MV-4-11 (cell line): ENCODE measurements around the gene GMPPA.

Experiments used
- DNase-seq: peaks from one replicate; lab custom pipeline; 2025; lab: John Stamatoyannopoulos, UW

GMPPA gene

DNA sequence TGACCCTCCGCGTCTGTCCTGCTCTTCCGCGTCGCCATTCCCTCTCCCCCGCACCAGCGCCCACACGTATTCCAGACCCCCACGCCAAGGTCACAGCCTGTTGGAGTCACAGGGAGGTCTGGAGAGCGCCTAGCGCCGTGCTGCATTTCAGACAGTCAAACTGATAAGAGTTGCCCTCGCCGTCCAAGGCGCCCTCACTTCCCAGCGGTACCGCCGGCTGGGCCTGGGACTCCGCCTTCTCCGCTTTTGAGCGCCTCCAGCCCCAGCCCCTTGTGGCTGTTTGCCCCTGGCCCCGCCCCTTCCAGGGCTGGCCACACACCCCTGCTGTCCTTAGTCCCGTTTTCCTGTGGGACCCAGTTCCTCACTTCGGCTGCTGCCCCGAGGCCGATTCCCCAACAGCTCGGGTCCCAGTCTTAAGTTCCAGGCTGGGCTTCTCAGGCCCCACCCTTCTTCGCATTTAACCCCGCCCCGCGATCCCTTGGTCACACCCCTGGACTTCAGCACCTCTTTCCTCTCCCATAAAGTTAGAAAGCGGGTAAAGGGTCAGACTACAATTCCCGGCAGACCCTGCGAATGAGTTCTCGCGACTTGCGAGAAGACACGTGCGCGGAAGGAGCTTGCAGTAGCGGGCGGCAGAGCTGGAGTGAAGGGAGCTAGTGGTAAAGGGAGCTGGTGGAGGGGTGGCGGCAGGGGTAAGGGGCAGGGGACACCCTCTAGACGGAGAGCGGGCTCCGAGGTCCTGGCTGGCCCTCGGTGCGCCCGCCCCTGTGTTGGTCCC lies at the start of gene GMPPA:
Gene GMPPA, plus strand, starts transcription at position 612 of the 778 bp plus-strand sequence. CDS start 1,085 bp downstream, outside the sequence.
- peak; percentile 98 for DNase-seq

DNA sequence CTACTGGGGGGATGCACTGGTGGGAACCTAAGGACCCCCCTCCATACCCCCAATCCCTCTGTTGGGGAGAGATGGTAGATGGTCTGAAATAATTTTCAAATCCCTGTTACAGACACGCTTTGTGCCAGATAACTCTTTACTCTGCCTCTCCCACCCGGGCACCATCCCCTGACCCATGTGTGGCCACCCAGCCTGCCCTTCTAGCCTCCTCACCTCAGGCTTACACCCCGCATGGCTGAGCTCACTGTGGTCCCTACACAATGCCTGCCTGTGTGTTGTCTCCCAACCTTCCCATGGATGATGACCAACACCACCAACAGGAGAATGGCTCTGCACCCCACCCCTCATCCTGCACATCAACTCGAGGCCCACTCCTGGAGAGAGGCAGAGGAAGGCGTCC lies 49.1 kb upstream of the GMPPA start:
- DNase-seq = no peak

DNA sequence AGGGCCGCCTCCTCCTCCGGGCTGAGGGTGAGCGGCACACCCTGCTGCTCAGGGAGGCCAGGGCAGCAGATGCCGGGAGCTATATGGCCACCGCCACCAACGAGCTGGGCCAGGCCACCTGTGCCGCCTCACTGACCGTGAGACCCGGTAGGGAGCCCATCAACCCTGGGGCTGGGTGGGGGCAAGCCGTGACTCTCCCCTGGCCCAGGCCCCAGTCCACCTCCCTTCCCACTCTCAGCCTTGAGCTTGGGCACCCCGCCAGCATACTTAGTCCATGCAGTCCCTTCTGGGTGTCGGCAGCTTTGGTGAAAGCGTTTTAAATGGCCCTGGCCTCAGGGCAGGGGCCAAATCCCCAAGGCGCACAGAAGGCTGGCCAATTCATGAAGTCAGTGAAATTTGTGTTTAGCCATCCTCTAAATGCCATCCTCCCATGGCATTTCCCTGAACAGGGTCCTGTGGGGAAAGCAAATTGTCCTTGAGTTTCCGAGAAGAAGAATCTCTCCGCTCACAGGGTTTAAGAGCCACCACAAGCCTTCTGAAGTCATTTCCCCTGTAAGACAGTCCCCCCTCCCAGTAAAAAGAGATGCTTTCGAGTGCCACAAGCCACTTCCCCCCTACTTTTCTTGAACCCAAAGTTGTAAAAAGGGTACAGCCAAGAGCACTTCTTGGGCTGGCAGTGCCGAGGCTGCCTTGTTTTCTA lies 46.9 kb upstream of the GMPPA start:
- DNase-seq = no peak

DNA sequence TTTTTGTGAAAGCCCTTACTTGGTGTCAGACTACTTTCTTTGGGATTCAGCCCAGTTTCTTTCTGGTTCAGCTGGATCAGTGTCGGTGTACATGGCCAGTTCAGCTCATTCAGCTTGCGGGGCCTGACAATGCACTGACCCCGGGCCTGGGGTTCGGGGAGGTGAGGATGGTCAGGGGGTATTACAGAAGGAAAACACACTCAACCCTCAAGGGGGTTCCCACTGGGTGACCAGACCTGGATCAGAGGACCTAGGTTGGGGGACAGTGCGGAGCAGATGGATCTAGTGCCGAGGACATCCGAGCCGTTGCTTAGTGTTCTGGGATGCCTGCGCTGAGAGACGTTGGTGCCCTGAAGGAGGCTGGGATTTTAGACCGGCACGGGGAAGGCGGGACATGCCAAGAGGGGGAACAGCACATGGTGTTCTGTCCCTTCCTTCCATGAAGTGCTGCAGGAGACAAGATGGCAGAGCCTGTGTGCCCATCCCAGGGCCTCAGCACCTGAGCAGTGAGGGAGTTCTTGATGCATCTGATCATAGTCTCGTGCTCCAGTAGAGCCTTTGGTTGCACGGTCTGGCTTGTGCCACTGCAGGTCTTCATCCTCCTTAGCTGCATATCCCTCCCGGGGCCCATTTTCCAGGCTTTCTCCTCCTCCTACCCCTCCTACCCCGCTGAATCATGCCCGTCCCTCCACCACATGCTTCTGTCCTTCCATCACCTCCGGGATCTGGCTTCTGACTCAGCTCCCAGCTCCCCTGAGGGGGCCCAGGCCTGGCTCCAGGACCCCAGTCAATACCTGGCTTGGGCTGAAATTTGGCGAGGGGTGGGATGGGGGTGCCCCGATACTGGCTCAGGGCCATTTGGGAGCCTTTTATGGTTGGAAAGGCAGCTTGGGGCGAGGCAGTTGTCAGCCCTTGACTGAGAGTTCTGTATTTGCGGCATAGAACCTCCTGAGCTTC lies 46.1 kb upstream of the GMPPA start:
- DNase-seq = peak; percentile 17

DNA sequence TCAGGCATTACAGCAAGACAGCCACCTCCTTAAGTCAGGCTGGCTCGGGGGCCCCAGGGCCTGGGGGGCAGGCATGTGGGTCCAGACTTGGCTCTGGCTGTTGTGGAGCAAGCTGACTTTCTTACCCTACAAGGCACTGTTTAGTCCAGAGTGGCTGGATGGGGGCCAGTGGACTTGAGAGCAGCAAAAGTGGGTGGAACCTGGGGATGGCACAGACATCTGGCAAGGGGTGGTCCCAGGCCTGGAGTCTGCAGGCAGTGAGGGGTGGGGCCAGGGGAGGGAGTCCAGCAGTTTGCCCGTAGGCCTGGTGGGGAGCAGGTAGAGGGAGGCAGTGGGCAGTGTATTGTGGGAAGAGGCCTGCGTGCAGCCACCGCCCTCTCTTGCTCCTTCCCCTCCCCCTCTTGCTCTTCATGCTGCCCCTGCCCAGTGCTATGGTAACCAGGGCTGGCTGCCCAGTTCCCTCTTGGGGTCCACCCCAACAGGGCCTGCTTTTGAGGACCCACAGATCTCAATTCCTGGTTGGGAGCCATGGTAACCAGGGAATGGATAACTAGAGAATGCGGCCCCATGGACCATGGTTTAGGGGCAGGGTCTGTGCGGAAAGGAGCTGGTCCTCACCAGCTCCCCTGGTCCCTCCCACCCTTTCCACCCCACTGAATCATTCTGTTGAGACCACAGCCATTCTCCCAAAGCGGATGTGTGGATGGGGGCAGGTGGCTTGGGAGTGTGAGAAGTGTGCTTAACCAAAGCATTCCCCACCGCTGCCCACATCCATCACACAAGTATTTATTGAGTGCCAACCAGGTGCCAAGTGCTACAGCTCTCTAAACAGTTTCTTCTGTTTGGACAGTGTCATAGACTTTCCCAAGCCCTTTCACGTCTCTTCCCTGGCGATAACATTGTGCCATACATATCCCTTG lies 44.8 kb upstream of the GMPPA start:
- DNase-seq = no peak

DNA sequence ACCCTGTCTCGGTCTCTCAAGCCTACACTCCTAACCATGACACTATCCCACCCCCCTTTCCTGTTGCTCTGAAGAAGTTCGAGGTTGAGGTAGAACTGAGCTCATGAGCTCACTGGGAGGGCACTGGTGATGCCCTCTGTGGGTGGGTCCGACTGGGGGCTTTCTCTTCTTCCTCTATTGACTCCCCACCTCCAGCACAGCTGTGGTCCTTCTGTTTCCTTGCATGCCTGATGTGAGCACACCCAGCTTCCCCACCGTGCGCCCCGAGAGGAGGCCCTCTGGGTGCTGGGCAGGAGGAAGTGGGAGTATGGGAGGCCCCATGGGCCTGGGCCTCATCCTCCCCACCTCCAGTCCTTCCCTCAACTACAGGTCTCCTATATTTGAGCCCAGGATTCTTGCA lies 43.1 kb upstream of the GMPPA start:
- DNase-seq = peak; percentile 53

DNA sequence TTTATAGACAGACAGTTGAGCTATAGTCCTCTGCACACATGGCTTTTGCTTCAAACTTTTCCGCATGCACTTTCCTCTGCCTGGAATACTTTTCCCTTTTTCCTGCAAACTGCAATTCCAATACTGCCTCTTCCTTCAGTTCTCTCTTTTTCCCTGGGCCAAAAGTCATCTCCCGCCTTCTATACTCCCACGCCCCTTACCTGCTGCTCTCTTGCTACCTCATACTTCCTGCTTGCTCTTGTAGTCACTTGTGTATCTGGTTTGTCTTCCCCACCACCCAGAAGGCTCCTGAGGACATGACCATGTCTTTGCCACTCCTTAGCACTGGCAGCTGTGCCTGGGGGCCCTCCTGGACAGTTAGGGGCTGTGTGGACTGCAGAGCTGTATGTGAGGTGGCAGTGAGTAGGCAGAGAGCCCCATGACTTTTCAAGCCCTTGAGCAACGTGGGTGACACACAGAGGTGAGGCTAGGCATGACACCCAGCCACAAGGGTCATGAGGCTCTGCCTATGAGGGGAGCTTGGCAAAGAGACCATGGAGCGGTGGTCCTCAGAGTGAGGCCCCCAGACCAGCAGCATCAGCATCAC lies 40.8 kb upstream of the GMPPA start:
- DNase-seq = no peak

DNA sequence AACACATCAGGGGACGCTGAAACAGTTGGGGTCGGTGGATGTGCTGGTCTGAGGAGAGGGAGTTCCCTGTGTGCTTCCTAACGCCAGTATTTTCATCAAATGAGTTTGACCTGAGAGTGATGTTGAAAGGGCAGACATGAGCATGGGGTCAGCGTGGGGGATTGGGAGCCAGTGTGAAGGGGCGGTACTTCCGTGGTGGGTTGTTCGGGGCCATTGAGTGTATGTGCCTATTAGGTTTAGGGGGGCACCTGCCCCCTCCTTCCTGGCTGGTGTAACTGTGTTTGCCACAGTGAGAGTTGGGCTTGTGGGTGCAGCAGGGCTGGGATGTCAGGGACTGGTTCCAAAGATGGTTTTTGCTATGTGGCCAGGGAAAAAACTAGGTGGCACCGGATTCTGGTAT lies 39.7 kb upstream of the GMPPA start:
- no peak for DNase-seq

DNA sequence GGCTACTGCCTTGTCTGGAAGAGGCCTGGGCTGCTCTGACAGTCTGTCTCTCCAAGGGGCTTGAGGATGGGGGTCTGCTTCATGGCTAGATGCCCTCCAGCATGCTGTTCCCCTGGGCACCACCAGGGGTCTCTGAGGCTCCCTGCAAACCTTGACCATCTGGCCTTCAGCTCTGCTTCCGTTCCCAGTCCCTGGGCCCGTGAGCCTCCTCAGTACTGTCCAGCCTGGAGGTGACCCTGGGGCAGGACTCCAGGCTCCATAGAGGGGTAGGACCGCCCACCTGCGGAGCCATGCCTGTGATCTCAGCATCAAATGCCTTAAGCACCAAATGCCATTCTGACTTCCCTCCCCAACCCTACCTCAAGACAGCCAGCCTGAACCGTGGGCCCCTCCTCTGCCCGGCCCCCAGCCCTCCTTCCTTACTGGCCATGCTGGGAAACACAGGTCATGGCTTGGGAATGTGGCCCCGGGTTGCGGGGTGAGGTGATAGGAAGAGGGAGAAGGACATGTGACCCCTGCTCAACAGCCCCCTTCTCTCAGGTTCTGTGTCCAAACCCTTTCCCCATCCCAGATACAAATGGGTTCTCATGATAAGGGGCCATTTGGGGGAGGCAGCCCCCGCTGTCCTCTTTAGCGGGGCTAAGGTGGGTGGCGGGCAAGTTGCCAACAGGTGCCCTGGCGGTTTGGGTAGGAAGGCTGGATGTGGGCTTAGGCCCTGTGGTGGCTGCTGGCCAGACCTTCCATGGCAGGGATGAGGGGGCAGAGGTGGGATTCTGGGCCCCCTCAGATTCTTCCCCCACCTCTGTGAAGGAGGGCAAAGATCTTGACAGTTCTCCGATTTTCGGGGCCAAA lies 39.0 kb upstream of the GMPPA start:
- no peak for DNase-seq

DNA sequence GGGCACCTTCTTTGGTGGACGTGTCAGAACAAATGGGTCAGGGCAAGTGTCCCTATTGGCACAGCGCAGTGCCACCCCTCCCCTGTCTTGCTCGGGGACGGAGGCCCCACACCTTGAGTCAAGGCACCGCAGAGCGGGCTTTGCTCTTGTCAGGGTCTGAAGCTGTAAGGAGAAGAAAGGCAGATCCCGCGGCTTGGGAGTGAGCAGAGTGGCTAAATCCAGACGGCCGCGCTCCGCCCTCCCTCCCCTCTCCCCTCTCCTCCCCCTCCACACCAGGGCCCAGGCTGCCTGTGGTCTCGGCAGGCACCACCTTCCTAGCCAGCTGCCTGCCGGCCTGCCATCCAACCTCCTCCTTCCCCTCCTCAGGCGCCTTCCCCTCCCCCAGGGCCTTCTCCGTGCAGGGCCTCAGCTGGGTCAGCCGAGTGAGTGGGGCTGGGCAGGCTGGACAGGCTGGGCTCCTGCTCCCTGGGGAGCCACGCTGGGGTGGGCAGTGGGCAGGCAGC lies 38.2 kb upstream of the GMPPA start:
- DNase-seq = peak; percentile 4

DNA sequence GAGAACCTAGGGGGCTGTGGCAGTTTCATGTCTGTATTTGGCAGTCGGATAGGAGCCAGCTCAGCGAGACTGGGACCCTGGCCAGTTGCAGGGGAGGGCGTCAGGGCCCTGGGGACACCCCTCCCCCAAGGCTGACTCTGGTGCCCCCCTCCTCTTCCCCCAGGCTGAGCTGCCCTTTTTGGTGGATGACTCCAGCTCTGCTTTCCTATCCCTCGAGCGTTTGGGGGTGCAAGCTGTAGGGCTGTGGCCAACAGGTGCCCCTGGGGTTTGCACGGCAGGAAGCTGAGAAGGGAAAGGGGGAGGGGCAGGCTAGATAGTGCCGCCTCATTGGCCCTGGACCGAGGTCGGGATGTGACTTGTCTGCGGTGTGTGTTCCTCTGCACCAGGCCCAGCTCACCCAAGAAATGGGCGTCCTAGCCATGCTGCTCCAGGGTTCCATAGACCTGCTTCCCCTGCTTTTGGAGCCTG lies 37.6 kb upstream of the GMPPA start:
- no peak for DNase-seq

DNA sequence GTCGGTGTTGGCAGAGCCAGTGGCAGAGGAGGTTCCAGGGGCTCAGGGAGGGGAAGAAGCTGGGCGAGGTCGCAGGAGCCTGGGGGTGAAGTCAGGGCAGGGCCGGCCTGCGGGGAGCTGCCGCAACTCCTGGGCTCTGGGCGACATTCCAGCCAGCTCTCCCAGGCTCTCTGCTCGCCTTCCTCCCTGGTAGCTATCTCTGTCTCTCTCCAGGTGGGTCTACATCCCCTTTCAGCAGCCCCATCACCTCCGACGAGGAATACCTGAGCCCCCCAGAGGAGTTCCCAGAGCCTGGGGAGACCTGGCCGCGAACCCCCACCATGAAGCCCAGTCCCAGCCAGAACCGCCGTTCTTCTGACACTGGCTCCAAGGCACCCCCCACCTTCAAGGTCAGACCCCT lies 37.0 kb upstream of the GMPPA start:
- no peak for DNase-seq

DNA sequence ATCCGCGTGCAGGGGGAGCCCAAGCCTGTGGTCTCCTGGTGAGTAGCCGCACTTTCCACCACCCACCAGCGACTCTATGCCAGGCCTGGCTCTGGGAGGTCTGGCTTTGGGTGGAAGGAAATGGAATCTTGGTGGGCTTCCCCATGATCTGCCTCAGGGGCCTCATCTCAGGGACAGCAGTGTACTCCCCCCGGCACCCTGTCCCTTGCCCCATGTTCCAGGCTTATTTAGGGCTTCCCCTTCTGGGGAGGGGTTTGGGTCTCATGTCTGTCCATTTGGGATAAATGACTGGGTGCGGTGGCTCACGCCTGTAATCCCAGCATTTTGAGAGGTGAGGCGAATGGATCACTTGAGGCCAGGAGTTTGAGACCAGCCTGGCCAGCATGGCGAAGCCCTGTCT lies 36.3 kb upstream of the GMPPA start:
- DNase-seq = no peak

DNA sequence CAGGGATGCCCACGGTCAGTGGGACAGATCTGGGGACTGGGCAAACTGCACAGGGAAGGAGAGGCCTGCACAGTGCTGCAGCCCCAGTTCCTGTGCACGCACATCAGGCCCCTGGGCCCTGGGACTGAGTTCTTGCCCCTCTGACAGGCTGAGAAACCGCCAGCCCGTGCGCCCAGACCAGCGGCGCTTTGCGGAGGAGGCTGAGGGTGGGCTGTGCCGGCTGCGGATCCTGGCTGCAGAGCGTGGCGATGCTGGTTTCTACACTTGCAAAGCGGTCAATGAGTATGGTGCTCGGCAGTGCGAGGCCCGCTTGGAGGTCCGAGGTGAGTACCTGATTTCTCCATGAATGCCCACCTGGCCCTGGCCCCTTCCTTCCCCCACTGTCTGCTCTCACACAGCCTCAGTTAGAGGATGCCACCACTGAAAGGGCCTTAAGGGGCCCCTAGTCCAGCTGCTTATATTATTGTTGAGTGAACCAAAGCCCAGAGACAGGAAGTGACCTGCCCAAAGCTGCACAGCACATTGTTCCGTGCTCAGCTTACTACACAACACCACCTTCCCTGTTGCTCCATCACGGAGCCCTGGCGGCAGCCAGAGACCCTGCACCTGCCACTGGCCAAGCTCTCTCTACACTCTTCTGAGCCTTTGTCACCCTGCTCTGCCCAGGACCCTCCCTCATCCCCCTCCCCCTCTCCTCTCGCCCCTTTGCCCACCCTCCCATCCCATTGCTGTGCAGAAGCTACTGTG lies 34.2 kb upstream of the GMPPA start:
- DNase-seq = no peak

DNA sequence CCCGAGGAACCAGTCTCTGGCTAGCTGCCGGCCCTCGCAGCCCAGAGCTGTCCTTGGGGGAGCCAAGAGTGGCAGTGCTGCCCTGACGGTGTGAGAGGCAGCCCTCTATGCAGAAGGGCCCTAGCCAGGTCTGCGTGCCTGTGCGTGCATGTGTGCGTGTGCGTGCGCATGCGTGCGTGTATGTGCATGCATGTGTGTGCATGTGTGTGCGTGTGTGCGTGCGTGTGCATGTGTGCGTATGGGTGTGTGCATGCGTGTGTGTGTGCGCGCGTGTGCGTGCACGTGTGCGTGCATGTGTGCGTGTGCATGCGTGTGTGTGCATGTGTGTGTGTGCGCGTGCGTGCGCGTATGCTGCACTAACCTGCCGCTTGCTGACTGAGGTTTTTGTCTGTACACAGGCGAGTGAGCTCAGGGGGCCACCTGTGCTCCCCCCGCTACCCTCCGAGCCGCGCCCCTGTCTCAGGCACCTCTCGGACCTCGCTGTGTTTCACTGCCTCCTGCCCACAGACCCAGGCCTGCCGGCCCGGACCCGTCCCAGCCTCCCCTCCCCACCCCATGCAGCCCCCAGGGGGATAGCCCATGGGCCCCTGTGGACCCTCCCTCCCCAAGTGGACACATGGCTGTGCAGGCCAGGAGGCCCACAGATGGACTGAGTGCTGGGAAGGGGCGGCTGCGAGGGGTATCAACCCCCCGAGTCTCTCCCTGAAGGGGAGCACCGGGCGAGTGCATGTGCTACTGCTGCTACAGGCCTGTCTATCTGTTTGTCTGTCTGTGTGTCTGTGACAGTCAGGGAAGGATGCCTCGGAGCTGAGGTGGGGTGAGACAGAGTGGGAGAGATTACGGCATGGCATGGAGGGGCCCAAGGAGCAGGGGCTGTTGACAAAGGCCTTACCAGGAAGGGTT lies 32.8 kb upstream of the GMPPA start:
- DNase-seq = no peak

DNA sequence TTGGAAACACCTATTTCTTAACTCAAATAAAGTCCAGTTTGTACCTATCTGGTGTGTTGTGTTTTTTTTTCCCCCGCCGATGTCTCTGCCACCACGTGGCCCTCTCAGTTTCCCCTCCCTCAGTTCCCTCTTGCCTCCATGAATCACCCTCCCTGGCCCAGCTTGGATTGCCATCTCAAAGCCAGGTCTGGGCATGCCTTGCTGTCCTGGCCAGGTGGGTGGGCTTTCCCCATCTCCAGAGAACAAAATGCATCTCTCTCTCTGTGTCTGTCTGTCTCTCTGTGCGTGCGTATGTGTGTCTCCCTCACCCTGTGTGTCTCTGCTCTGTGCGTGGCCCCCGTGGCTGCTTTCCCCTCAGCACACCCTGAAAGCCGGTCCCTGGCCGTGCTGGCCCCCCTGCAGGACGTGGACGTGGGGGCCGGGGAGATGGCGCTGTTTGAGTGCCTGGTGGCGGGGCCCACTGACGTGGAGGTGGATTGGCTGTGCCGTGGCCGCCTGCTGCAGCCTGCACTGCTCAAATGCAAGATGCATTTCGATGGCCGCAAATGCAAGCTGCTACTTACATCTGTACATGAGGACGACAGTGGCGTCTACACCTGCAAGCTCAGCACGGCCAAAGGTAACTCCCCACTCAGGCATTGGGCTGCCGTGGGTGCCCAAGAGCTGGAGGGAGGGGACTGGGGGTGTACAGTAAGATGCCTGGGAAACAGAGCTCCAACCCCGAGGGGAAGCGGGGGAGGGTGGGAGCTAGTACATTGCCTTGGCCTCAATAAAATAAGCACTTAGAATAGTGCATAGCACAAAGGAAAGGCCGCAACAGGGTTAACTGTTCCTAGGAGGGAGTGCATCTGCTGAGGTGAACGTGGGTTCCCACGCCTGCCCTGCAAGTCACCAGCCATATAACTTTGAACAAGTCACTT lies 31.6 kb upstream of the GMPPA start:
- DNase-seq = no peak

DNA sequence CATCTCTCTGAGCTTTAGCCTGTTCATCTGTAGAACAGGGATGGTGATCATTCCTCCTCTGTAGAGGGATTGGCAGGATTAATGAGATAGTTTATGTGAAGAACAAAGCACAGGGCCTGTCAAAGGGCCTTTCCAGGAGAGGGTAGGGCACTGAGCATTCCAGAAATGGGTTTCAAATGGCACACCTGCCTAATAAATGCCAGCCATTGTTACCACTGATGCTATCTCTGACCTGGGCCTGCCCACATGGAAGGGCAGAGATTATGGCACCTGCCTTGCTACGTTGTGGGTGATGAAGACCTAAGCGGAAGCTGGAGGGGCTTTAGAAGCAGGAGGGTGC lies 31.0 kb upstream of the GMPPA start:
- no peak for DNase-seq
